ENCODE data around the gene SH3PXD2A. TPM values are rescaled to one million over a fixed set of nuclear protein-coding genes. Genes with fewer than 3 reads are reported as not detected.

SH3PXD2A gene
- total RNA-seq, 1 experiment from 2014 or later: 6.3 TPM

DNA sequence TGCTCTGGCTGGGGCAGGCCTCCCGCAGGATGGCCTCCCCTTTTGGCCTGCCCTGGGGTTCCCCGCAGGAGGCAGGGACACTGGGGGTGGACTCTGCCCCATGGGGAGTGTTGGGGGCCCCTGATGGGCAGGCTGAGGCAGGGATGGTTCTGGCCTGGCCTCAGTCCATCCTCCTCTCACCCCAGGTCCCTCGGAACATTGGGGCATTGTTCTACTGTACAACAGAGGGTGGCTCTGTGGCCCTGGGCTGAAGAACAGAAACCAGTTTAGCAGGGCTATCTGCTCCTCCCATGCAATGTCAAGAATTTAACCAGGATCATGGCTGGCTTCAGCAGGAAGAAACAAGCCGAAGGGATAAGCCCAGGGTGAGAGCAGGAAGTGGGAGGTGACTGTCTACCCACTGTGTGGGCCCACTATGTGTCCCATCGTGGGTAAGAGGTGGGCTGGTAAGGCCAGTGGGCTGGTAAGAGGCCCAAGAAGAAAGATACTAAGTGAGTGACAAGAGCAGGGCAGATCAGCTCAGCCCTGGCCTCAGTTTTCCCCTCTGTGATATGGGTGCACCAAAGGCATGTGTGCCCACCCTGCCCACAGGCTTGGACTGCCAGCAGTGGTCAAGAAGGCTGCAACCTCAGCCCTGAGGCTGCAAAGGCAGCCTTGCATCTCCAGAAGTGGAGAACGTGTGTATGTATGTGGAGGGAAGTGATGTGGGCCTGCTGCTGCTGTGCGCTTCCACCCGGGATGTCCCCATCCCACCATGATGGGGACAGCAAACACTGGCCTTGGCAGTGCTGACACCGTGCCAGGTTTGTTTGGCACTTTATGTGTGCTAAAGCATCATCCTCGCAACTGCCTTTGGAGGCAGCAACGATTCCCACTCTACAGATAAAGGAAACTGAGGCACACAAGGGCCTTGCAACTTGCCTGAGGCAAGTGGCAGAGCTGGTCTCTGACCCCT, 138.9 kb downstream of the SH3PXD2A start:
- no TSS peak for BruUV-seq (replicated peaks)
- H3K27ac Mint-ChIP-seq (ENCODE audit: unreplicated experiment): peak overlapping the region; percentile 88
- POLR2A ChIA-PET: no interaction called here
- no peak overlapping the region for H3K4me3 ChIP-seq (ENCODE audit: low read depth, low read length)
- peak; percentile 80 to 84 for DNase-seq
- H3K4me1 Mint-ChIP-seq (ENCODE audit: low read depth, unreplicated experiment): peaks cover 24% of the 10 kb centered on the region
- H3K27me3 ChIP-seq (replicated peaks; ENCODE audit: control insufficient read depth, insufficient read depth, low read length): no peaks in the 10 kb centered on the region
- TF ChIP-seq, protein P1, sequence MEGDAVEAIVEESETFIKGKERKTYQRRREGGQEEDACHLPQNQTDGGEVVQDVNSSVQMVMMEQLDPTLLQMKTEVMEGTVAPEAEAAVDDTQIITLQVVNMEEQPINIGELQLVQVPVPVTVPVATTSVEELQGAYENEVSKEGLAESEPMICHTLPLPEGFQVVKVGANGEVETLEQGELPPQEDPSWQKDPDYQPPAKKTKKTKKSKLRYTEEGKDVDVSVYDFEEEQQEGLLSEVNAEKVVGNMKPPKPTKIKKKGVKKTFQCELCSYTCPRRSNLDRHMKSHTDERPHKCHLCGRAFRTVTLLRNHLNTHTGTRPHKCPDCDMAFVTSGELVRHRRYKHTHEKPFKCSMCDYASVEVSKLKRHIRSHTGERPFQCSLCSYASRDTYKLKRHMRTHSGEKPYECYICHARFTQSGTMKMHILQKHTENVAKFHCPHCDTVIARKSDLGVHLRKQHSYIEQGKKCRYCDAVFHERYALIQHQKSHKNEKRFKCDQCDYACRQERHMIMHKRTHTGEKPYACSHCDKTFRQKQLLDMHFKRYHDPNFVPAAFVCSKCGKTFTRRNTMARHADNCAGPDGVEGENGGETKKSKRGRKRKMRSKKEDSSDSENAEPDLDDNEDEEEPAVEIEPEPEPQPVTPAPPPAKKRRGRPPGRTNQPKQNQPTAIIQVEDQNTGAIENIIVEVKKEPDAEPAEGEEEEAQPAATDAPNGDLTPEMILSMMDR (IDR thresholded peaks at IDR 0.05; ENCODE audit: insufficient read depth in 1 of 2, low read depth in 1 of 2, low read length in 1 of 2, severe bottlenecking in 1 of 2, unreplicated experiment in 1 of 2): no peak
- intact Hi-C loops (cut with micrococcal nuclease; ENCODE audit: unreplicated experiment): loop anchor here (2.0 to 10.0 kb wide), 4 partner anchors 16 to 308 kb away; no protein-coding TSS in a partner anchor
- peak overlapping the region; percentile 39 for H3K4me3 Mint-ChIP-seq (ENCODE audit: unreplicated experiment)
- H3K27me3 Mint-ChIP-seq (ENCODE audit: insufficient read depth, unreplicated experiment): no peaks in the 10 kb centered on the region
- H3K36me3 ChIP-seq (ENCODE audit: control insufficient read depth, insufficient read depth, low read length): 0 out of 2 replicates have a peak, but pooled peaks cover 3% of the 10 kb centered on the region
- H3K36me3 Mint-ChIP-seq (ENCODE audit: insufficient read depth, unreplicated experiment): peaks cover 6% of the 10 kb centered on the region
- peaks cover 36% of the 10 kb centered on the region for H3K4me1 ChIP-seq
- CTCF ChIA-PET: interaction anchor here (0.6 kb wide), 1 partner anchor 58 kb away, joined by 3 read pairs; no protein-coding TSS in a partner anchor
- no peaks in the 10 kb centered on the region for H3K9me3 Mint-ChIP-seq (ENCODE audit: unreplicated experiment)
- no peaks in the 10 kb centered on the region for H3K9me3 ChIP-seq

DNA sequence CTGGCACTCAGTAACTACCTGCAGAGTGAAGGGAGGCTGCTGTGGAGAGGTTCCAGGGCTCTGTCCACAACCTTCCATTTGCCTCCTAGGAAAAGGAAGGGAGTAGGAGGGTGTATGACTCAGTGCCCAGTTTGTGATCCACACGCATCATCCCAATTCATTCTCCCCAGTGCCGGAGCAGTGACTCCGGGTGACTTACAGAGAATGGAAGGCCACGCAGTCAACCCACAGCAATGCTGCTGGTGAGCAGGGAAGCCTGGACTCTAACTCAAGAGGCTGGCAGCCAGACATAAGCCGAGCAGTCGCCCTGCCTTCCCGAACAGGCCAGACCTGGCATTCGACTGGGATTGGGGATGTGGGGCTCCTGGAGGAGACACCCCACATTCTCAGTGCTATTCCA, 139.9 kb downstream of the SH3PXD2A start:
- TF ChIP-seq, protein P1 (IDR thresholded peaks at IDR 0.05; ENCODE audit: insufficient read depth in 1 of 2, low read depth in 1 of 2, low read length in 1 of 2, severe bottlenecking in 1 of 2, unreplicated experiment in 1 of 2): no peak
- BruUV-seq (replicated peaks): no TSS peak
- no peaks in the 10 kb centered on the region for H3K27me3 ChIP-seq (replicated peaks; ENCODE audit: control insufficient read depth, insufficient read depth, low read length)
- Mint-ChIP-seq H3K36me3 (ENCODE audit: insufficient read depth, unreplicated experiment) (peaks cover 6% of the 10 kb centered on the region), H3K27ac (ENCODE audit: unreplicated experiment) (peak overlapping the region; percentile 88), H3K27me3 (ENCODE audit: insufficient read depth, unreplicated experiment) (no peaks in the 10 kb centered on the region), H3K4me1 (ENCODE audit: low read depth, unreplicated experiment) (peaks cover 24% of the 10 kb centered on the region), H3K4me3 (ENCODE audit: unreplicated experiment) (no peak overlapping the region), H3K9me3 (ENCODE audit: unreplicated experiment) (no peaks in the 10 kb centered on the region)
- ChIA-PET CTCF (no interaction called here), POLR2A (no interaction called here)
- H3K36me3 ChIP-seq (ENCODE audit: control insufficient read depth, insufficient read depth, low read length): 0 out of 2 replicates have a peak, but pooled peaks cover 3% of the 10 kb centered on the region
- no peaks in the 10 kb centered on the region for H3K9me3 ChIP-seq
- no peak overlapping the region for H3K4me3 ChIP-seq (ENCODE audit: low read depth, low read length)
- peaks cover 26% of the 10 kb centered on the region for H3K4me1 ChIP-seq
- no peak for DNase-seq
- intact Hi-C loops (cut with micrococcal nuclease; ENCODE audit: unreplicated experiment): loop anchor here (10.0 kb wide), 1 partner anchor 309 kb away; no protein-coding TSS in a partner anchor

DNA sequence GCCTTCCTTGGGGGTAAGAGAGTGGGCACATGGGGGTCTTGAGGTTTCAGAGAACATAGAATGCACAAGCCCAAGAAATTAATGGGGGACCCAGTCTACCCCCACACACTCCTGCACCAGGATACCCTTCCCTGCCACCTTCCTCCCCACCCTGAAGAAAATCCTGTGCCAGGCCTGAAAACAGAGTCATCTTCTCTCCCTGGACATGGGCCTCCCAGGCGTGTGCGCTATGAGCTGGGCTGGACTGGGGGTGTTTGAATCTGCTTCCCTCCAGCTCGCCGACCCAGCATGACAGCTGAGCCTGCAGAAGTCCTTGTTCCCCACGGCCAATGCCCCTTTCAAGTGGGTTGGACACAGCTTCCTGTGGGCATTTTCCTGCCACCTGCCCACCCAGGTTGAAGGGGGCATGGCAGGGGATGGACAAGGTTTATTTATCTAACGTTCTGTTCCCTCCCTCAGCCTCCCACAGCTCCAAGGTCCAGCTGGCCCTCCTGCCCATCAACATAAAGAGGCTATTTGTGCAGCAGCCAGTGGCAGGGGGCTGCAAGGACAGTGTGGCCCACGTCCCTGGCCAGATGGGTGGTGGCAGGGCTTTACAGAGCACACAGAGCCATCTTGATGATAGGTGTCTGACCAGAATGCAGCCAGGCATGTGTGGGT, 141.0 kb downstream of the SH3PXD2A start:
- Mint-ChIP-seq H3K36me3 (ENCODE audit: insufficient read depth, unreplicated experiment) (peaks cover 6% of the 10 kb centered on the region), H3K9me3 (ENCODE audit: unreplicated experiment) (no peaks in the 10 kb centered on the region), H3K27me3 (ENCODE audit: insufficient read depth, unreplicated experiment) (no peaks in the 10 kb centered on the region), H3K4me3 (ENCODE audit: unreplicated experiment) (no peak overlapping the region), H3K27ac (ENCODE audit: unreplicated experiment) (no peak overlapping the region), H3K4me1 (ENCODE audit: low read depth, unreplicated experiment) (peaks cover 24% of the 10 kb centered on the region)
- Histone ChIP-seq H3K27me3 (replicated peaks; ENCODE audit: control insufficient read depth, insufficient read depth, low read length) (no peaks in the 10 kb centered on the region), H3K36me3 (ENCODE audit: control insufficient read depth, insufficient read depth, low read length) (0 out of 2 replicates have a peak, but pooled peaks cover 3% of the 10 kb centered on the region), H3K9me3 (no peaks in the 10 kb centered on the region), H3K4me3 (ENCODE audit: low read depth, low read length) (no peak overlapping the region), H3K4me1 (peaks cover 21% of the 10 kb centered on the region)
- CTCF ChIA-PET: interaction anchor here (0.5 to 3.0 kb wide), 3 partner anchors 153 to 406 kb away, joined by 4 to 18 read pairs (median 8); no protein-coding TSS in a partner anchor
- no peak for DNase-seq
- POLR2A ChIA-PET: no interaction called here
- intact Hi-C loops (cut with micrococcal nuclease; ENCODE audit: unreplicated experiment): loop anchor here (10.0 kb wide), 1 partner anchor 310 kb away; no protein-coding TSS in a partner anchor
- TF ChIP-seq, protein P1 (IDR thresholded peaks at IDR 0.05; ENCODE audit: insufficient read depth in 1 of 2, low read depth in 1 of 2, low read length in 1 of 2, severe bottlenecking in 1 of 2, unreplicated experiment in 1 of 2): no peak
- BruUV-seq (replicated peaks): no TSS peak

Data from Caco-2 (cell line).